NCI-H187 (cell line): ENCODE results near the gene SOX18.

ENCODE experiments used
- DNase-seq, 2 experiments: peaks; one replicate each; lab custom pipeline; 2025; lab: John Stamatoyannopoulos, UW

Gene SOX18

DNA sequence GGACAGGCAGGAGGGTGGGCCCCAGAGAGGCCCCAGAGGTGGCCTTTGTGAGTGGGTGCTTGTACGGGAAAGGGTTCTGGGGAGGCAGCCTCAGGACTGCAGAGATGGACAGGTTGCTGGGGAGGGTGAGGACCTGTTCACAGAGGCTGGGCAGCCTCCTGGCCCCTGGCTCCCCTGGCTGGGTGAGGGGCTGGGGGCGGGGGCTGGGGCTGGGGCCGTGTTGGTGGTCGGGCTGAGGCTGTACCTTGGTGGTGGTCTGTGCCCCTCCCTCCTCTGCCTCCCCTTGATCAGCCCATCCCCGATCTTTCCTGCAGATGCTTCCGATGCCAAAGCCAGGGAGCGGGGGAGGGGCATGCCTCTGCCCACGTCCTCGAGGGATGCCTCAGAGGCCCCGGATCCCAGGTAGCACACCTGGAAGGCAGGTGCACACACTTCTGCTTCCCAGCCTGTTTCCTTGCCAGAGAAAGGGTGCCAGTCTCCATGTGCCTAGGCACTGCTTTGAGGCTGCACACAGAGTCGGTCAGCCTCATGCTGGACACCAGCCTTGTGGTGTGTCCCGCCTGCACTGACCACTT lies 18.4 kb upstream of the SOX18 start:
- no peak for DNase-seq

DNA sequence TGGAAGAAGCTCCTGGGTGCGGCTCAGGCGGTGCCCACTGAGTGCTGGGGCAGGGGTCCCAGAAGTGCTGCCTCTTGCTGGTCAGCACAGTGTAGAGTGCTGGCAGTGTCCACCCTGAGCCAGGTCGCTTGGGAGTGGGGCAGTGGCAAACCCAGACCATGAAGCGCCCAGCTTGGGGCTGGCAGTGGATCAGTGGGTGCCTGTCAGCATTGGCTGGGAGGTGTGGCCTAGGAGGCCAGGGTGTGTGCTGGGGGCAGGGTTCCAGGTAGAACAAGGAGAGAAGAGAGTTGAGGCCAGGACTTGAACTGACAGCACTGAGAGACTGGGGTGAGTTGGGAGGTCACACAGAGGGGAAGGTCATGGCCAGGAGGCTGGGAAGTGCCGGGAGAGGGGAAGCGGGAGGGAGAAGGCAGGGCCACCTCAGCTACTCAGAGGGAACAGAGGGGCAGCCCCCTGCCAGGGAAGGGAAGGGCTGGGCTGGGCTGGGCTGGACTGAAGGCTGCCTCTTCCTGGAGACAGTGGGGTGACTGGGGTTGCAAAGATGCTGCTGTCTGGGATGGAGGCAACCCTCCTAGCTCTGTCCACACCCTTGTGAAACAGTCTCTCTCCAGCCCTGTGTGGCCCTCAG lies 17.7 kb upstream of the SOX18 start:
- DNase-seq = no peak

DNA sequence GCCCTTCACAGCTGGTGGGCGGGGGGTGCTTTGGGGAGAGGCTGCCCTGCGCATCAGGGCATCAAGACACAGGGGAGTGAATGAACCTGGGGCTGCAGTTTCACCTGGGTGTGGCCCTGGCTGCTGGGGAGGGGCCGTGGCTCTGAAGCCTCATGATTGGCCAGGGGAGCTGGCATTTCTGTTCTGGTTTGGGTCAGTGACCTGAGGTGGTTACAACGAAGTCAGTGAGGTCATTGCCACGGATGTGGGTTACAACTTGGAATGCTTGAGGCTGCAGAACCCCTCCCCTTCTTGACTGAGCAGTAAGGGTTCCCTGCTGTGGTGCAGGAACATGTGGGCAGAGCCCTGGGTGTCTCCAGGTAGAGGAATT lies 16.5 kb upstream of the SOX18 start:
- no peak for DNase-seq

DNA sequence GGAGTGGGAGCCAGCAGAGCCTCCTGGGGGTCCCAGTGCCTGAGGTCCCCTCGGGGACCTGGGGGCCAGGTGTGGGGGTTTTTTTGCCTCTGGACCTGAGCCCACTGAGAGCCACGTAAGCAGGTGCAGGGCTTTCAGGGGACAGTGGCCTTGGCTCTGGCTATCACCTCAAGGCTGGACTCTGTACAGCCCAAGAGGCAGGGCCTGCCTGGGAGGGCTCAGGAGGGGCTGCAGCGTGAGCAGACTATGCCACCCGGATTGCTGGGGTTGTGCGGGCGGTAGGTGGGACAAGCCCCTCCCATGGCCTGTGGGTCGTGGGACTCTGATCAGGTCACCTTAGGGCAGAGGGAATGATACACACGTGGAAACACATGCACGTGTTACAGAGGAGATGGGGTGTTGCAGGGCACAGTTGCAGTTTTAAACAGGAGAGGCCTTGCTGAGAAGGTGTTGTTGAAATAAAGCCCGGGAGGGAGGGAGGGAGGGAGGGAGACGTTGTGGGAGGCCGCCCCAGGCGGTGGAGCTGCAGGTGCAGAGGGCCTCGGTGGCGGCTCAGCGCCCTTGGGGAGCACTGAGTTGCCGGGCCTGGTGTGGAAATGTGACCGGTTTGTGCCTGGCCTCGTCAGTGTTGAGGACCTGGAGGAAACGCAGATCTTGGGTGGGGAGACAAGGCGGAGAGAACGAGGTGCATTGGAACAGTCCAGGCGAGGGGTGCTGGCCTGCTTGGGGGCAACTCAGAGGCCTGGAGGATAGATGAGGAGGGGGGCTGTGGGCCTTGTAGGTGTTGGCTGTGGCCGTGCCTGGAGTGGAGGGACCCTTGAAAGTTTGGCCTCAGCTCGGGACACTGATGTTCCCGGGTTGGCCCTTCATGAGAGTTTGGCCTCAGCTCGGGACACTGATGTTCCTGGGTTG lies 15.9 kb upstream of the SOX18 start:
- DNase-seq = no peak

GRCh38 chr20:64064145-64064698 lies 14.8 kb upstream of the SOX18 start:
- DNase-seq = no peak

DNA sequence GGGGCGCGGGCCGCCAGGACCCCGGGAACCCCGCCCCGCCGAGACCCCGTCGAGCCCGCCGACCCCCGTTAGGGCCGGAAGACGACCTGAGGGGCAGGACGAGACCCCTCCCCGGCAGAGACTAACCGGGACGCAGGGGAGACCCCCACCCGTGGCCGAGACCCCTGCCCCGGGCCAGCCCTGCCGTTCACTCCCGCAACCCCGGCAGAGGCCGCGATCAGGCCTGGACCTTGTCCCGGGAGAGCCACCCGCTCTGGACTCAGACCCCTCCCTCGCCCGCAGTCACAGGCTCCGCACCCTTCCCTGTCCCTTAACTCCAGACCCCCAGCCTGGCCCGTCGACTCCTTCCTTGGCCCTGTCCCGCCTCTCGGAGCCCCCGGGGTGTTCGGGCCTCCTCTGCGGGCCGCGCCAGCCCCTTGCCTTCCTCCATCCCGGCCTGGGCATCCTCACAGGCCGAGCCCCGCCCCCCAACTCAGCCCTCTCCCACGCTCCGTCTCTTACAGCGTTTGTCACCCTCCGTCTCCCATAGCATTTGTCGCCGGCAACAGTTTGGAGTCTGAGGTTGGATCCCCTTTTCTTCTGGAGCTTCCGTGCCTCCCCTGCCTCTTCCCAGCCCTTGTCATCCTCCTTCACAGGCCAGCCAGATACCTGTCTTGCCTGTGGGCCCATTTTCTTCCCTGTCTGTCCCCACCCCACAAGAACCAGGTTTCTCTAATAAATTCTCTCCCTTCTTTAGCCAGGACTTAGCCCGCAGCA lies 14.1 kb upstream of the SOX18 start:
- no peak for DNase-seq

DNA sequence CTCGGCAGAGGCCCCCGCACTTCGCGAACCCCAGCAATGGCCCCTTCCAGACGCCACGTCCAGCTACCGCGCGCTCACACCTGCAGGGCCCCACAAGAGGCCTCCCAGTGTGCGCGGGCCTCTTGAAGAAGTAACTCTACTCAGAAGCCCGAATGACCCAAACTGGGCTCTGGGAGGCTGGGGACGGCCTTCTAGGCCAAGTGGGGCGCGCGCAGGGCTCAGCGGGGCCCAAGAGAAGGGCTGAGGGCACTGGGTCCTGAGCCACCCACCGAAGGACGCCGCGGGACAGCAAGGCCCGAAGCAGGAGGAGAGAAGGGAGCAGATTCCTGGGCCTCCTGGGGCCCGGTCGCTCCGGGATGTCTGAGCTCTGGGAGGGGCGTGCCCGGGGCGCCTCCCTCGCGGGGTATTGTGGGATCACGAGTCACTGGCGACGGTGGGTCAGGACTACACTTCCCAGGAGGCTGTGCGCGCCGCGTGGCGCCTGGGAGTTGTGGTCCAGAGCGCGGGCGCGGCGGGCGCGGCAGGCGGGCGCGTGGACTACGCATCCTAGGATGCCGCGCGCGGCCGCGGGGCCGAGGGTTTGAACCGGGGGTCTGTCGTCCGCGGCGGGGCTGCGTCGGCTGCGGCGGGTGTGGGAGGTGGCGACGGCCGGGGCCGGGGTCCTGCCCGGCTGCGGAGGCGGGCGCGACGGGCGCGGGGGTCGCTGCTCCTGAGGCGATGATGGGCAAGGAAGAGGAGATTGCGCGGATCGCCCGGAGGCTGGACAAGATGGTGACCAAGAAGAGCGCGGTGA lies 13.4 kb upstream of the SOX18 start, which contains the start of gene TCEA2:
TCEA2 (plus strand) TSS at position 603 of the 793 bp plus-strand sequence; CDS start at position 718, 115 bp downstream.
- peak; percentile 86 to 93 for DNase-seq

- DNase-seq = no peak
These were observed 12.8 kb upstream of the SOX18 start for GRCh38 chr20:64062276-64062595.

- no peak for DNase-seq
These were observed 9.1 kb upstream of the SOX18 start for GRCh38 chr20:64058536-64058935.

DNA sequence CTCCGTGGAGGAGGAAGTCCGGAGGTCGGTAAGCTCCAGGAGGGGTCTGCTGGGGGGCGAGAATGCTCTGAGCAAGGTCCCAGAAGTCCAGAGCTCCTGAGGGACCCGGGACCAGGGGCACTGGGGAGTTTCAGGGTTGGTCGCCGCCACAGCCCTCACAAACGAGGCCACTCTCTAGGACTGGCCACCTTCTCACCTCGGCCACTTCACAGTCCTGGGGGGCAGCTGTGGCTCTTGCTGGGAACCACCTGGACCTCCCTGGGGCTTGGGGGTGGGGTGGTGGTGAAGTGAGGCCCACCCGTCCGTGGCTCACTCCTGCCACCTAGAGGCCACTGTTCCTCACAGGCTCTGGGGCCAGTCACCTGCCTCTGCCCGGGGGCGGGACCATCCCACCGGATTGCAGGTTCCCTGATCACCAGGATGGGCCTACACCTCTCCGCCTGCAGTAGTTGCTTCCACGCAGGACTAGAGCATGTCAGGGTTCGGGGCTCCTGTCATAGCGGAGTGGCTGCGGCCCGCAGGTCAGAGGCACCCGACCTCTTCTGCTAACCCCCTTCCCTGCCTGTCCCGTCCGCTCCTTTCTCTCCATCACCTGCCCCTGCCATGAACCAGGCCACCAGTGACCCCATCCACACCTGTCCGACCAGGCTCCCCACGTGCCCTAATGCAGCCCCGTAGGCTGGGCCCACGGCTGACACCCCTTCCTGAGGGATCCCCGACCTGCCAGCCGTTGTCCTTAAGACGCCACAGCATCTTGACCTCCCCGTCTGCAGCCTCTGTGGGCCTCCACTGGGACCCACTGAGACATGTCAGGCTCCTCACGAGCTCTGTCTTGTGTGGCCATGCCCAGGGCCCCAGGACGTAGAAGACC lies 8.4 kb upstream of the SOX18 start:
- DNase-seq = peak; percentile 37 to 69

DNA sequence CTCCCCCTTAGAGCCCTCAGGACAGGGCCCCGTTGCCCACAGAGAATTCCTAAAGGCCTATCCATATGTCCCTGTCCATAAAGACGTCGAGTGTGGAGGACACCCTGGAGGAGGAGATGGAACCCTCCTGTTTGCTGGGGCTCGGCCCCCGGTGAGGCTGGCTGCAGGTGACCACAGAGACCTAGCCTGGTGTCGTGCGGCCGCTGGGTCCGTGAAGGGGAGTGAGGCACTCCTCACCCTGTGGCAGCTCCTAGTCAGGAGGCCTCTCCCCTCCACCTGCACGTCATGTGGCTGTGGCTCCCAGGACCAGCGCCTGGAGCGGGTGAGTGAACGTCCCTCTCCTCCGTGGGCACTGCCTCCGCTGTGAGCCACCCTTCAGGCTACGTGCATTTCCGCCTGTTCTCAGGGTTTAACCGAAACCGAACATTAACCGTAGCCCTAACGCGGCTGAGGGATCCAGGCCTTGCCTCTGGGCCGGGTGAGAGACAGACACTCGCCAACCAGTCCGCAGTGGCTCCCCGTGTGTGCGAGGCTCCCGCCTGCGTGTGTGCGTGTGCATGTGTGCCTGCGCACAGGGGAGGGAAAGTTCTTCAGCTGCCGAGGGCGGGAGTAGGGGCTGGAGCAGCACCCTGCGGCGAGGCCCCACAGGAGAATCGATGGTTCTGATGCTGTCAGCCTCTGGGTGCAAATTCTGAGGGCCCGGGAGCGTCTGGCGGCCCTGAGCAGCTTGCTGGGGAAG lies 7.6 kb upstream of the SOX18 start:
- DNase-seq = no peak

- no peak for DNase-seq
These were observed 7.1 kb upstream of the SOX18 start for GRCh38 chr20:64056639-64056888.

DNA sequence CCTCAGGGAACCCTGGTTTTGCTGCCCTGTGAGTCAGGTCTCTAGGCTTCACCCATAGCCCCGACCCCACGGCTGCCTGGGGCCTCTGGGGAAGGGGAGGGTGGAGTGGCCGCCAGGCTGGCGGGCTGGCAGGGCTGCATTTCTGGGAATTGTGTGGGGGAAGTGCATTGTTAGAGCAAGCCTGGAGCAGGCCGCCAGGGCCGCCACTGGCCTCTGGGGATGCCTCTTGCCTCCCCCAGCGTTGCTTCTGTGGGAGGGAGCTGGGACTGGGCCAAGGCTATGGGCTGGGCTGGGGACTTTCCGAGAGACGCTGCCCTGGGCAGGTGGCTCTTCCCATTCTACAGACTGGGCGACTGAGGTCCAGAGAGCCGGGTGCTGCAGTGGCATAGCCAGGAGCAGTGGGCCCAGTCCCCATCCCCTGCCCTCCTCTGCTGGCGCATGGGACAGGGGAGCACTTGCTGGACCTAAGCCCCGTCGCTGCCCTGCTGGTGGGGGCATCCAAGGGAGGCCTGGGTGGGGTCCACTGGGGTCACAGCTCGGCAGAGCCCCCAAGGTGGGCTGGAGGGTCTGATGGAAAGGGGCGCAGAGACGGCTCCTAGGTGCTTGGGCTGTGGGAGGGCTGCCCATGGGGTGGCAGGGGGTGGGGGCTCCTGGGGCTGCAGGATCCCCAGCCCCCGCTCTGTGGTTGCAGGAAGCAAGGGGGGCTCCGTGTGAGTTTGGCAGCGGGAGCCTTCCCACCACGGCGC lies 6.6 kb upstream of the SOX18 start:
- DNase-seq = no peak

DNA sequence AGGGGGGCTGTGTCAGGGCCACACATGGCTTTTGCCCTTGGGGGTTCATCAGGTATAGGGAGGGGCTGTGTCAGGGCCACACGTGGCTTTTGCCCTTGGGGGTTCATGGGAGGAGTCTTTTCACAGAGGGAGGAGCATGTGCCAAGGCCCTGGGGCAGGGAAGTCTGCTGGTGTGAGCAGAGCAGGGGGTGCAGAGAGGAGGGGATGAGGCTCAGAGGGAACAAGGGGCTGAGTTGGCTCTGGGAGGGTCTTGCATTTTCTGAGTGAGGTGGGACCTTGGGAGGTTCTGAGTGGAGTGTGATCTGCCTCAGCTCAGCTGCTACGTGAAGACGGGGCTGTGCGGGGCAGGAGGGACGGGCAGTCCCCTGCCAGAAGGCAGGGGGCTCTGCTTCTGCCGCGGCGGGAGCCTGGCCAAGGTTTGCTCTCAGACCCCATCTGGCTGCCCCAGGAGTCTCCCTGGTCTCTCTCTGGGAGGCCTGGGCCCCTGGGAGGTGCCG lies 6.0 kb upstream of the SOX18 start:
- no peak for DNase-seq

- DNase-seq = no peak
These were observed 4.6 kb upstream of the SOX18 start for GRCh38 chr20:64053841-64054661.

DNA sequence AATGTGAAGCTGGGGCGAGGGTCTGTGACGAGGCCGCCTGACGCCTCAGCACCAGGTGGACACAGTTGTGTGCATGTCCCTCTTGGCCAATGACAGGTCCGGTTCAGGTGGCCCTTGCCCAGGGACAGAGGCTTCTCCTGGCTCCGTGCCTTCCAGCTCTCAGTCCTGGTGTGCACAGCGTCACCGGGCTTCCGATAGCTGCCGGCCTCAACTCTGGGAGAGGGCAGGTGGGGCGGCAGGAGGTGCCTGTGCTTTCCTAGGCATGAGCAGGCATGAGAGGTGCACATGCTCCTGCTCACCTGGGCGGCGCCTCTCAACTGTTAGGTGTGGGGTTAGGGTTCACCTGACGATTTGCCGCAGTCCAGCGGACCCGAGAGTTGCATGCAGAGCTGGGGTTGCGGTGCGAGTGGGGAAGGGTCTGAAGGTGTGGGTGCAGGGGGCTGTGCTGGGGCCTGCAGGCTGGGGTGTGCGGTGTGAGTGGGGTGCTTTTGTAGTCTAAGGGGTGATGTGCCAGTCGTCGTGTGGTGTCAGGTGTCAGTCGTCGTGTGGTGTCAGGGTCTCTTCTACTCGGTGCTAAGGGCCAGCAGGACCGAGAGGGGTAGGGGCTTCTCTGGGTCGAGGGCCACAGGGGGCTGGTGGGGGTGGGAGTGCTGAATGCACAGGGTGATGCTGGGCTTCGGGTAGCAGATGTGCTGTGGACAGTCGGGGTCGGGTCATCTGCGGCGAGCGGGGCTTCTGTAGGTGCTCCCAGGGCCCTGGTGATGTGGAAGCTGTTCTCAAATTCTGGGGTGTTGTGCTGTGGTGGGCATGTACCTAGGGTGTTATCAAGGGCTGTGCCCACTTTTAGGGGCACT lies 3.8 kb upstream of the SOX18 start:
- DNase-seq = no peak

DNA sequence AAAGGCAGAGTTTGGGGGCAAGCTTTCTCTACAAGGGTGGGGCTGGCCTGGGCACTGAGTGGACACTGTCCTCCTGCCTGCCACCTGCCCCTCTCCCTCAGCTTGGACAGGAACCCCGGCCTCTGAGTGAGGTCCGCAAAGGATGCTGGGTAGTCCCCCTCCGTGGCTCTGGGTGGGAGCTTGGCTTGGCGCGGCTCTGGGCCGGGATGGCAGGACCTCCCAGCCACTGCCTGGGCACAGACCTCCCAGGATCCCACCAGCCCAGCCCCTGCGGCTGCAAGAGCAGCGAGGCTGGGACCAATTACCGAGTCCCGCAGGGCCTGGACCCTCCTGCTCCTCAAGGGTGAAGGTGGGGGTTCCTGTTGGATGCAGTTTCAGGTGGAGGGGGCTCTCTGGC lies 2.9 kb upstream of the SOX18 start:
- DNase-seq = no peak
